DOHH2 (cell line): ENCODE data around the gene CAMSAP1.

ENCODE experiments used
- EZH2phosphoT487 ChIP-seq: fragments of 200-600 bp; sonication (generic); IDR thresholded peaks from 2 replicates; pipeline ENCODE4 v1.6.1; 2017; ENCODE audit warnings: borderline replicate concordance, mild to moderate bottlenecking, antibody characterized with exemption, low read length, moderate library complexity, mixed read lengths
- TF ChIP-seq, protein P1 (sequence below): fragments of 200-600 bp; sonication (generic); IDR thresholded peaks from one replicate; pipeline ENCODE4 v1.5.1; 2014; ENCODE audit warnings: antibody characterized with exemption, mild to moderate bottlenecking, low read depth, low read length; ENCODE audit not compliant: poor library complexity, severe bottlenecking

DNA sequence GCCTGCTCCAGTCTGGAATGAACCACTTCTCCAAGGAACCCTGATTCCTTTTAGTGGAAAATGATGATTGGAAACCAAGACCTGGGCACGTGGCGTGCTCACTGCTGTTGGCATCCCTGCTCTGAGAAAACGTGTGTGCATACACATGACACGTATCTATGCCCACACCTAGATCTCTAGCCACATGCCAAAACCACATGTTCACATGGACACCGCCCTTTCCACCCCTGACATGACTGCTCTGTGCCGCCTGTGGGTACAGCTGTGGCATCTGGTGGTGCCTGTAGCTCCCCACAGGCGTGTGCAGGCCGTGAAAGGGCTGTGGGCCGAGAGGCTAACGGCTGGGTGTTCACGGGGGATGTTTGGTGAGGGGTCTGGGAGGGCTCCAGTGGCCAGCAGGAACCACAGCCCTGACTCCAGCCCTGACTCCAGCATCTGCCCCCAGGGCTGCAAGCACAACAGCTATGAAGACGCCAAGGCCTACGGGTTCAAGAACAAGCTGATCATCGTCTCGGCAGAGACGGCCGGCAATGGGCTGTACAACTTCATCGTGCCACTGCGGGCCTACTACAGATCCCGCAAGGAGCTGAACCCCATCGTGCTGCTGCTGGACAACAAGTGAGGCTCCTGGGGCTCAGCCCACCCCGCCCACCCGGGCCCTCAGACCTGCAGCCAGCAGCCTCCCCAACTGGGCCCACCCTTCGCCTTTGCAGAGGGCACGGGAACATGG lies 130.3 kb downstream of the CAMSAP1 start:
- TF ChIP-seq, protein P1, sequence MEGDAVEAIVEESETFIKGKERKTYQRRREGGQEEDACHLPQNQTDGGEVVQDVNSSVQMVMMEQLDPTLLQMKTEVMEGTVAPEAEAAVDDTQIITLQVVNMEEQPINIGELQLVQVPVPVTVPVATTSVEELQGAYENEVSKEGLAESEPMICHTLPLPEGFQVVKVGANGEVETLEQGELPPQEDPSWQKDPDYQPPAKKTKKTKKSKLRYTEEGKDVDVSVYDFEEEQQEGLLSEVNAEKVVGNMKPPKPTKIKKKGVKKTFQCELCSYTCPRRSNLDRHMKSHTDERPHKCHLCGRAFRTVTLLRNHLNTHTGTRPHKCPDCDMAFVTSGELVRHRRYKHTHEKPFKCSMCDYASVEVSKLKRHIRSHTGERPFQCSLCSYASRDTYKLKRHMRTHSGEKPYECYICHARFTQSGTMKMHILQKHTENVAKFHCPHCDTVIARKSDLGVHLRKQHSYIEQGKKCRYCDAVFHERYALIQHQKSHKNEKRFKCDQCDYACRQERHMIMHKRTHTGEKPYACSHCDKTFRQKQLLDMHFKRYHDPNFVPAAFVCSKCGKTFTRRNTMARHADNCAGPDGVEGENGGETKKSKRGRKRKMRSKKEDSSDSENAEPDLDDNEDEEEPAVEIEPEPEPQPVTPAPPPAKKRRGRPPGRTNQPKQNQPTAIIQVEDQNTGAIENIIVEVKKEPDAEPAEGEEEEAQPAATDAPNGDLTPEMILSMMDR: no peak
- TF ChIP-seq EZH2phosphoT487: no peak
